DND-41 (cell line): ENCODE measurements around the gene NTSR1.

Experiments
- ATAC-seq: fragments of 200-7000 bp; cut with Tn5 transposase; 3 replicates; pipeline ENCODE4 v1.9.1; 2021; ENCODE audit warnings: low read depth; ENCODE audit not compliant: insufficient read depth
- DNase-seq: peaks from one replicate; pipeline ENCODE4 v3.0.0-alpha.2; 2020
- H2AFZ ChIP-seq: 2 replicates; pipeline ENCODE4 v1.6.0; 2012; ENCODE audit warnings: low read depth, low read length
- H3K27ac ChIP-seq: 2 replicates; pipeline ENCODE4 v1.5.1; 2012; ENCODE audit warnings: low read length, inconsistent platforms
- H3K27me3 ChIP-seq: fragments of 200-600 bp; sonication (generic); 2 replicates; pipeline ENCODE4 v1.6.0; 2012; ENCODE audit warnings: low read length, mild to moderate bottlenecking, inconsistent platforms; ENCODE audit not compliant: insufficient read depth, poor library complexity
- H3K36me3 ChIP-seq: 2 replicates; pipeline ENCODE4 v1.5.1; 2012; ENCODE audit warnings: low read length, inconsistent platforms; ENCODE audit not compliant: insufficient read depth
- H3K4me1 ChIP-seq: 2 replicates; pipeline ENCODE4 v1.5.1; 2012; ENCODE audit warnings: mild to moderate bottlenecking, low read length; ENCODE audit not compliant: insufficient read depth
- H3K4me2 ChIP-seq: 2 replicates; pipeline ENCODE4 v1.6.0; 2012; ENCODE audit warnings: mild to moderate bottlenecking, moderate library complexity, low read length, inconsistent platforms; ENCODE audit not compliant: insufficient read depth
- H3K4me3 ChIP-seq, 2 experiments: fragments of 200-600 bp in 1 of 2; shearing (Covaris generic) in 1 of 2; 2 replicates each; pipeline ENCODE4 v1.5.1; 2012 to 2016; ENCODE audit warnings: inconsistent platforms in 2 of 2, low read length in 2 of 2, mild to moderate bottlenecking in 2 of 2, low read depth in 1 of 2, moderate library complexity in 1 of 2
- H3K79me2 ChIP-seq: 2 replicates; pipeline ENCODE4 v1.6.0; 2012; ENCODE audit warnings: low read length, inconsistent platforms; ENCODE audit not compliant: insufficient read depth
- H3K9ac ChIP-seq: 2 replicates; pipeline ENCODE4 v1.6.0; 2012; ENCODE audit warnings: low read depth, mild to moderate bottlenecking, inconsistent platforms, low read length, moderate library complexity
- H3K9me3 ChIP-seq: 2 replicates; pipeline ENCODE4 v1.5.1; 2012; ENCODE audit warnings: low read length, moderate library complexity, mild to moderate bottlenecking, inconsistent platforms; ENCODE audit not compliant: insufficient read depth, severe bottlenecking
- H4K20me1 ChIP-seq: 2 replicates; pipeline ENCODE4 v1.6.0; 2012; ENCODE audit warnings: low read length; ENCODE audit not compliant: insufficient read depth
- EZH2 ChIP-seq: IDR thresholded peaks from 3 replicates; pipeline ENCODE4 v1.6.1; 2012; ENCODE audit warnings: borderline replicate concordance, low read depth, mild to moderate bottlenecking, moderate library complexity, low read length, inconsistent platforms; ENCODE audit not compliant: severe bottlenecking
- TF ChIP-seq, protein P1 (sequence below): IDR thresholded peaks from 2 replicates; pipeline ENCODE4 v1.5.1; 2012; ENCODE audit warnings: borderline replicate concordance, low read length, moderate library complexity, mild to moderate bottlenecking; ENCODE audit not compliant: poor library complexity, severe bottlenecking; ENCODE audit errors: extremely low read depth

NTSR1 gene

DNA sequence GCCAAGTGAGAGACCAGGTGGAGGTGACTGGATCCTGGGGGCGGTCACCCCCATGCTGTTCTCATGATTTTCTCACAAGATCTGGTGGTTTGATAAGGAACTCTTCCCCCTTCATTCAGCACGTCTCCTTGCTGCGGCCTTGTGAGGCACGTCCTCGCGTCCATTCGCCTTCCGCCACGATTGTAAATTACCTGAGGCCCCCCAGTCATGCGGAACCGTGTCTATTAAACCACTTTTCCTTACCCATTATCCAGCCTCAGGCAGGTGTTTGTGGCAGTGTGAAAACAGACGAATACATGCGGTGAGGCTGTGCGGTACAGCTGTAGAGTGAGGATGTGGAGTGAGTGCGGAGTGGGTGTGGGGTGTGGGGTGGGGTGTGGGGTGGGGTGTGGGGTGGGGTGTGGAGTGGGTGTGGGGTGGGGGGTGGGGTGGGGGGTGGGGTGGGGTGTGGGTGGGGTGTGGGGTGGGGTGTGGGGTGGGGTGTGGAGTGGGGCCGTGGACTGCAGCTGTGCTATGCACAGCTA lies 12.1 kb upstream of the NTSR1 start:
- no peak for DNase-seq
- H3K4me1 ChIP-seq: no peaks in the 10 kb centered on the region
- no peak overlapping the region for H3K4me3 ChIP-seq
- H3K79me2 ChIP-seq: no peaks in the 10 kb centered on the region
- H3K36me3 ChIP-seq: no peaks in the 10 kb centered on the region
- no peak overlapping the region for H3K9ac ChIP-seq
- no peak overlapping the region for H3K4me2 ChIP-seq
- no peak overlapping the region for H2AFZ ChIP-seq
- H3K27me3 ChIP-seq: peaks cover 6% of the 10 kb centered on the region
- TF ChIP-seq EZH2: no peak
- TF ChIP-seq, protein P1, sequence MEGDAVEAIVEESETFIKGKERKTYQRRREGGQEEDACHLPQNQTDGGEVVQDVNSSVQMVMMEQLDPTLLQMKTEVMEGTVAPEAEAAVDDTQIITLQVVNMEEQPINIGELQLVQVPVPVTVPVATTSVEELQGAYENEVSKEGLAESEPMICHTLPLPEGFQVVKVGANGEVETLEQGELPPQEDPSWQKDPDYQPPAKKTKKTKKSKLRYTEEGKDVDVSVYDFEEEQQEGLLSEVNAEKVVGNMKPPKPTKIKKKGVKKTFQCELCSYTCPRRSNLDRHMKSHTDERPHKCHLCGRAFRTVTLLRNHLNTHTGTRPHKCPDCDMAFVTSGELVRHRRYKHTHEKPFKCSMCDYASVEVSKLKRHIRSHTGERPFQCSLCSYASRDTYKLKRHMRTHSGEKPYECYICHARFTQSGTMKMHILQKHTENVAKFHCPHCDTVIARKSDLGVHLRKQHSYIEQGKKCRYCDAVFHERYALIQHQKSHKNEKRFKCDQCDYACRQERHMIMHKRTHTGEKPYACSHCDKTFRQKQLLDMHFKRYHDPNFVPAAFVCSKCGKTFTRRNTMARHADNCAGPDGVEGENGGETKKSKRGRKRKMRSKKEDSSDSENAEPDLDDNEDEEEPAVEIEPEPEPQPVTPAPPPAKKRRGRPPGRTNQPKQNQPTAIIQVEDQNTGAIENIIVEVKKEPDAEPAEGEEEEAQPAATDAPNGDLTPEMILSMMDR: no peak
- peaks cover 14% of the 10 kb centered on the region; the same call in 1 of the 2 replicates for H4K20me1 ChIP-seq
- no peak overlapping the region for H3K27ac ChIP-seq
- no peaks in the 10 kb centered on the region for H3K9me3 ChIP-seq
- no peak for ATAC-seq

DNA sequence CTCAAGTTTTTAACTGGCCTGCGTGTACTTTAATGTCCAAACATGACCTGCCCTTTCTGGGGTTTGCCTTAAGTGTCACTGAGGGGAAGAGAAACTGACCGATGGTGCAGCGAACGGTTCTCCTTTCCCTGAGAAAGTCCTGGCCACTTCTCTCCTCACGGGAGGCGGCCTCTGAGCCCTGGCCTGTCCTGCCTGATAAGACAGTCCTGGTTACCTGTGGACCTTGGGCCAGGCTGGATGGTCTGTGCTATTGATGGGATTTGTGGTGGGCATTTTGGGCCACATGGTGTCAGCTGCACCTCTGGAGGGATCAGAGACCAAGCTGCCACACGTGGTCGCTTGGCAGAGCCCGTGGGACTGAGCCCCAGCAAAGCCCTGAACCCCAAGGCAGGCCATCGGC lies 11.6 kb upstream of the NTSR1 start:
- Histone ChIP-seq H3K27ac (no peak overlapping the region), H3K9ac (no peak overlapping the region), H3K9me3 (no peaks in the 10 kb centered on the region), H3K79me2 (no peaks in the 10 kb centered on the region), H3K27me3 (peaks cover 6% of the 10 kb centered on the region), H3K4me2 (no peak overlapping the region), H3K4me1 (no peaks in the 10 kb centered on the region), H2AFZ (no peak overlapping the region), H4K20me1 (peaks cover 15% of the 10 kb centered on the region; the same call in 1 of the 2 replicates), H3K36me3 (no peaks in the 10 kb centered on the region), H3K4me3 (no peak overlapping the region)
- no peak for TF ChIP-seq EZH2
- TF ChIP-seq, protein P1: no peak
- no peak for ATAC-seq
- no peak for DNase-seq

DNA sequence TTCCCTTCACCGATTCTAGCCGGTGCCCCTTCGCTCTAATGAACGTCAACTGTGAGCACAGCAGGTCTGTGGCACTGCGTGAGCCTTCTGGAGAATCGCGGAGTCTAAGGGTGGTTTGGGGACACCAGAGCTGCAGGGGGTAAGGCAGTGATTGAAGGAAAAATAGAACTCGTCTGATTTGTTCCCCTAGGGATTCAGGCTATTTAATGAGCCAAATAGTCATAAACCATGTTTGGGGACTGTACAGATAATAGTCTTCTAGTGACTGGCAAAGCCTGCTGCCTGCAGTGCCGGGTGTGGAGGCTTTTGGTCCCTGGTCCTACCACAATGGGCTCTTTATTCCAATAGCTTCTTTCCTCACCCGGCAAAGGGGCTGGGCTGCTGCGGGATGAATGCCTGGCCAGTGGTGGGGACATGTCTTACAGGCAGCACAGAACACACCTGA lies 11.1 kb upstream of the NTSR1 start:
- H3K27ac ChIP-seq: no peak overlapping the region
- H3K36me3 ChIP-seq: no peaks in the 10 kb centered on the region
- H3K4me1 ChIP-seq: no peaks in the 10 kb centered on the region
- no peak for TF ChIP-seq EZH2
- no peak for DNase-seq
- no peak overlapping the region for H3K4me2 ChIP-seq
- no peak overlapping the region for H3K9ac ChIP-seq
- no peak for ATAC-seq
- no peaks in the 10 kb centered on the region for H3K9me3 ChIP-seq
- peaks cover 6% of the 10 kb centered on the region for H3K27me3 ChIP-seq
- no peak overlapping the region for H3K4me3 ChIP-seq
- H4K20me1 ChIP-seq: peaks cover 15% of the 10 kb centered on the region; the same call in 1 of the 2 replicates
- no peaks in the 10 kb centered on the region for H3K79me2 ChIP-seq
- H2AFZ ChIP-seq: no peak overlapping the region

DNA sequence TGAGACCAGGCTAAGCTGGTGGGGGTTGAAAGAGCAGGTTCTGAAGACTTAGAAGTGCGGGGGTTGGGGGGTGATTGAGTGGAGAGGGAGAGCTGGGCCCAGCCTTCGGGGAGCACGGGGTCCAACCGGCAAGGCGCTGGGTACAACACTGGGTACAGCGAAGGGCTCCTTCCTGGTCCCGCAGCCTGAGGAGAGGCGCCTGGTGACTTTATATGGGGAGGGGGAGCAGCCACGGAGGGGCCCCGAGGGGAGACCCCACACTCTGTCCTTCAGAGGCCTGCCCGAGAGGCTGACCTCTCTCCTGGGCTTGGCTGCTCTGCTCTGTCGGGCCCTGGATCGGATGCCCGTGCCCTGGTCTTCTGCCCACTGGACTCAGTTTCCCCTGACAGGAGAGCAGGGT lies 10.4 kb upstream of the NTSR1 start:
- peaks cover 9% of the 10 kb centered on the region for H3K27me3 ChIP-seq
- DNase-seq (no peak), ATAC-seq (no peak)
- no peak overlapping the region for H3K4me2 ChIP-seq
- no peaks in the 10 kb centered on the region for H3K79me2 ChIP-seq
- H3K4me1 ChIP-seq: no peaks in the 10 kb centered on the region
- H3K27ac ChIP-seq: no peak overlapping the region
- no peaks in the 10 kb centered on the region for H3K9me3 ChIP-seq
- no peak for TF ChIP-seq EZH2
- TF ChIP-seq, protein P1: no peak
- no peaks in the 10 kb centered on the region for H3K36me3 ChIP-seq
- peaks cover 18% of the 10 kb centered on the region; the same call in 1 of the 2 replicates for H4K20me1 ChIP-seq
- H3K9ac ChIP-seq: no peak overlapping the region
- no peak overlapping the region for H2AFZ ChIP-seq
- no peak overlapping the region for H3K4me3 ChIP-seq
